Fibroblast of lung (primary cell): Measurements from ENCODE around the gene FLYWCH2.

Source experiments
- EZH2 ChIP-seq: IDR thresholded peaks from 2 replicates; pipeline ENCODE4 v1.5.1; 2012; ENCODE audit warnings: low read length, control low read depth, mild to moderate bottlenecking; ENCODE audit errors: missing control alignments
- TF ChIP-seq, protein P1 (sequence below), 2 donors: IDR thresholded peaks in 1 of 2; conservative IDR thresholded peaks in 1 of 2; 1 replicate in 1 of 2; 2 replicates in 1 of 2; pipeline ENCODE4 v1.5.1; 2011 to 2012; ENCODE audit warnings: low read length in 2 of 2, control low read depth in 1 of 2, inconsistent platforms in 1 of 2, low read depth in 1 of 2, mild to moderate bottlenecking in 1 of 2

DNA sequence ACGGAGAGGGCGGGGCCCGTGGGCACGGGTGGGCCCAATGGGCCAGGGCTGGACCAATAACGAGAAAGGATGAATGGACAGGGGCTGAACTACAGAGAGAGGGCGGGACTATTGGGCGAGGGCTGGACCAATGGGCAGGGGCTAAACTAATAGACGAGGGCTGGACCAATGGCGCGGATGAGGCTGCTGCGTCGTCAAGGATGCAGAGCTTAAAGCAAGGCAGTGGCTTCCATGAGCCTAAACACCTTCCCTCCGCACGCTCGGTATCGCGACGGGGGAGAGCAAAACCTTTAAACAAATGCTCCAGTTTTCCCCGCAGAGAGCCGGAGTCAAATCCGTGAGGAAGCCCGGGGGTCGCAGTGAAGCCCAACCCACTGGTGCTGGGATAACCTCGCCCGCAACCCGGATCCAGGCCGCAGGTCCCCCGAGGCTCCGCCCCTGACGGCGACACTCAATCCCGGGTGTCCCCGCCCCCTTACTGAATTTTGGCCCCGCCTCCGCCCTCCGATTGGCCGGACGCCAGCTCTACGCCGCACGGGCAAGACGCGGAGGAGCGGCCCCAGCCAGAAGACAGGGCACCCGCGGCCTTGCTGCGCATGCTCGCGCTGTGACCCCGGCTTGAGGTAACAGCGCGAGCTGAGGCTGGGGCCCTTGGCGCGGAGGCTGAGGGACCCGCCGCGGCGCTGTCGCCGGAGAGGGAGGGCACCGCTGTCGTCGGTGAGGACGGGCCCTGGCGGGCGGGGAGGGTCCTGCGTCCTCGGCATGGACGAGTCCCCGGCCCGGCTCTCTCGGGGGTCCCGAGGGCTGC is at the start of gene FLYWCH2:
- TF ChIP-seq, protein P1, sequence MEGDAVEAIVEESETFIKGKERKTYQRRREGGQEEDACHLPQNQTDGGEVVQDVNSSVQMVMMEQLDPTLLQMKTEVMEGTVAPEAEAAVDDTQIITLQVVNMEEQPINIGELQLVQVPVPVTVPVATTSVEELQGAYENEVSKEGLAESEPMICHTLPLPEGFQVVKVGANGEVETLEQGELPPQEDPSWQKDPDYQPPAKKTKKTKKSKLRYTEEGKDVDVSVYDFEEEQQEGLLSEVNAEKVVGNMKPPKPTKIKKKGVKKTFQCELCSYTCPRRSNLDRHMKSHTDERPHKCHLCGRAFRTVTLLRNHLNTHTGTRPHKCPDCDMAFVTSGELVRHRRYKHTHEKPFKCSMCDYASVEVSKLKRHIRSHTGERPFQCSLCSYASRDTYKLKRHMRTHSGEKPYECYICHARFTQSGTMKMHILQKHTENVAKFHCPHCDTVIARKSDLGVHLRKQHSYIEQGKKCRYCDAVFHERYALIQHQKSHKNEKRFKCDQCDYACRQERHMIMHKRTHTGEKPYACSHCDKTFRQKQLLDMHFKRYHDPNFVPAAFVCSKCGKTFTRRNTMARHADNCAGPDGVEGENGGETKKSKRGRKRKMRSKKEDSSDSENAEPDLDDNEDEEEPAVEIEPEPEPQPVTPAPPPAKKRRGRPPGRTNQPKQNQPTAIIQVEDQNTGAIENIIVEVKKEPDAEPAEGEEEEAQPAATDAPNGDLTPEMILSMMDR (conservative IDR thresholded peaks at IDR 0.05 in 1 of 2, IDR thresholded peaks at IDR 0.05 in 1 of 2; ENCODE audit: low read depth in 1 of 2, low read length in 2 of 2), result no peak
- TF ChIP-seq EZH2, result no peak
